H9 (cell line): Measurements from ENCODE around the gene CABP7. TPM values are rescaled to one million over a fixed set of nuclear protein-coding genes. Genes with fewer than 3 reads are reported as not detected.

Experiments used
- DNase-seq: peaks from one replicate; pipeline ENCODE4 v3.0.0-alpha.2; 2017
- H2AFZ ChIP-seq: one replicate; pipeline ENCODE4 v1.6.1; 2013; ENCODE audit warnings: mild to moderate bottlenecking, low read length, control low read depth, moderate library complexity
- H2AK5ac ChIP-seq: 2 replicates; pipeline ENCODE4 v1.6.1; 2013; ENCODE audit warnings: low read length, control low read depth, mixed read lengths; ENCODE audit not compliant: insufficient read length
- H2BK120ac ChIP-seq: one replicate; pipeline ENCODE4 v1.6.1; 2013; ENCODE audit warnings: low read depth, mild to moderate bottlenecking, low read length, control low read depth, inconsistent platforms; ENCODE audit not compliant: poor library complexity, severe bottlenecking
- H2BK12ac ChIP-seq: 2 replicates; pipeline ENCODE4 v1.6.1; 2013; ENCODE audit warnings: low read length, control low read depth, mixed read lengths, low read depth; ENCODE audit not compliant: insufficient read length
- H2BK15ac ChIP-seq: 2 replicates; pipeline ENCODE4 v1.6.1; 2013; ENCODE audit warnings: low read depth, low read length, control low read depth
- H2BK20ac ChIP-seq: one replicate; pipeline ENCODE4 v1.6.1; 2013; ENCODE audit warnings: low read depth, mild to moderate bottlenecking, low read length, control low read depth, inconsistent platforms; ENCODE audit not compliant: poor library complexity, severe bottlenecking
- H2BK5ac ChIP-seq: 2 replicates; pipeline ENCODE4 v1.6.1; 2013; ENCODE audit warnings: low read length, control low read depth, mixed read lengths; ENCODE audit not compliant: insufficient read length
- H3K14ac ChIP-seq: 2 replicates; pipeline ENCODE4 v1.6.1; 2013; ENCODE audit warnings: low read length, control low read depth; ENCODE audit not compliant: insufficient read depth
- H3K18ac ChIP-seq: 2 replicates; pipeline ENCODE4 v1.6.1; 2013; ENCODE audit warnings: low read depth, mild to moderate bottlenecking, mixed read lengths, low read length, control low read depth; ENCODE audit not compliant: insufficient read length
- H3K23ac ChIP-seq: 2 replicates; pipeline ENCODE4 v1.6.1; 2013; ENCODE audit warnings: low read length, control low read depth, mixed read lengths, low read depth; ENCODE audit not compliant: insufficient read length
- H3K23me2 ChIP-seq: 2 replicates; pipeline ENCODE4 v1.6.1; 2013; ENCODE audit warnings: low read depth, mild to moderate bottlenecking, mixed read lengths, low read length, control low read depth; ENCODE audit not compliant: insufficient read length, poor library complexity, severe bottlenecking
- H3K27ac ChIP-seq: 2 replicates; pipeline ENCODE4 v1.5.1; 2013; ENCODE audit warnings: low read length, control low read depth, mixed read lengths, low read depth; ENCODE audit not compliant: insufficient read length
- H3K27me3 ChIP-seq: 2 replicates; pipeline ENCODE4 v1.6.1; 2013; ENCODE audit warnings: low read length, control low read depth, inconsistent platforms; ENCODE audit not compliant: insufficient read depth
- H3K4ac ChIP-seq: 2 replicates; pipeline ENCODE4 v1.6.1; 2013; ENCODE audit warnings: low read depth, mild to moderate bottlenecking, control low read depth, inconsistent platforms, low read length, moderate library complexity
- H3K4me1 ChIP-seq: 2 replicates; pipeline ENCODE4 v1.6.1; 2013; ENCODE audit warnings: low read length, control low read depth, inconsistent platforms; ENCODE audit not compliant: insufficient read depth
- H3K4me2 ChIP-seq: 2 replicates; pipeline ENCODE4 v1.6.1; 2013; ENCODE audit warnings: low read length, control low read depth, mixed read lengths; ENCODE audit not compliant: insufficient read length, insufficient read depth
- H3K56ac ChIP-seq: 2 replicates; pipeline ENCODE4 v1.6.1; 2013; ENCODE audit warnings: low read depth, mild to moderate bottlenecking, mixed read lengths, low read length, control low read depth; ENCODE audit not compliant: insufficient read length
- H3K79me1 ChIP-seq: 2 replicates; pipeline ENCODE4 v1.6.1; 2013; ENCODE audit warnings: low read depth, mild to moderate bottlenecking, moderate library complexity, low read length, control low read depth, inconsistent platforms; ENCODE audit not compliant: insufficient read depth, poor library complexity, severe bottlenecking
- H3K79me2 ChIP-seq: 2 replicates; pipeline ENCODE4 v1.6.1; 2013; ENCODE audit warnings: low read length, control low read depth, inconsistent platforms; ENCODE audit not compliant: insufficient read depth
- H3K9ac ChIP-seq: 2 replicates; pipeline ENCODE4 v1.6.1; 2013; ENCODE audit warnings: low read length, control low read depth, mixed read lengths; ENCODE audit not compliant: insufficient read length; ENCODE audit errors: extremely low read depth
- H3K9me3 ChIP-seq: one replicate; pipeline ENCODE4 v1.6.1; 2013; ENCODE audit warnings: low read depth, low read length, inconsistent platforms; ENCODE audit not compliant: control insufficient read depth
- H3T11ph ChIP-seq: one replicate; pipeline ENCODE4 v1.6.1; 2013; ENCODE audit warnings: mild to moderate bottlenecking, low read length, control low read depth, inconsistent platforms
- H4K20me1 ChIP-seq: one replicate; pipeline ENCODE4 v1.6.1; 2013; ENCODE audit not compliant: control insufficient read depth, insufficient read length, insufficient read depth
- H4K5ac ChIP-seq: 2 replicates; pipeline ENCODE4 v1.6.1; 2013; ENCODE audit warnings: low read depth, mild to moderate bottlenecking, mixed read lengths, low read length, control low read depth; ENCODE audit not compliant: insufficient read length
- H4K8ac ChIP-seq: replicated peaks from 2 replicates; pipeline ENCODE4 v1.6.1; 2013; ENCODE audit warnings: low read length, control low read depth, mixed read lengths, low read depth; ENCODE audit not compliant: insufficient read length
- H4K91ac ChIP-seq: 2 replicates; pipeline ENCODE4 v1.6.1; 2013; ENCODE audit warnings: low read depth, mild to moderate bottlenecking, moderate library complexity, mixed read lengths, low read length, control low read depth; ENCODE audit not compliant: insufficient read length
- H3K27ac Mint-ChIP-seq, 3 experiments: 2 replicates in 2 of 3; 3 replicates in 1 of 3; pipeline ENCODE4 v1.8.0; 2020 to 2021; ENCODE audit warnings: mixed read lengths in 3 of 3, mild to moderate bottlenecking in 1 of 3, moderate library complexity in 1 of 3
- H3K27me3 Mint-ChIP-seq: 2 replicates; pipeline ENCODE4 v1.8.0; 2021; ENCODE audit warnings: low read depth, mild to moderate bottlenecking, moderate library complexity, mixed read lengths
- H3K36me3 Mint-ChIP-seq, 3 experiments: 2 replicates in 2 of 3; 3 replicates in 1 of 3; pipeline ENCODE4 v1.8.0; 2020 to 2021; ENCODE audit warnings: low read depth in 3 of 3, mixed read lengths in 3 of 3; ENCODE audit not compliant: insufficient read depth in 1 of 3
- H3K4me1 Mint-ChIP-seq, 2 experiments: 2 replicates each; pipeline ENCODE4 v1.8.0; 2020; ENCODE audit warnings: mixed read lengths in 2 of 2
- H3K4me3 Mint-ChIP-seq, 2 experiments: 2 replicates in 1 of 2; 3 replicates in 1 of 2; pipeline ENCODE4 v1.8.0; 2020 to 2021; ENCODE audit warnings: mild to moderate bottlenecking in 2 of 2, mixed read lengths in 2 of 2, moderate library complexity in 1 of 2
- H3K9me3 Mint-ChIP-seq, 2 experiments: 2 replicates in 1 of 2; 3 replicates in 1 of 2; pipeline ENCODE4 v1.8.0; 2020; ENCODE audit warnings: mild to moderate bottlenecking in 2 of 2, mixed read lengths in 2 of 2, moderate library complexity in 1 of 2
- WGBS: extraction: QIAGEN DNeasy Blood & Tissue Kit; methylation state at CpG from one replicate; pipeline ENCODE4 v1.1.7; 2013; ENCODE audit warnings: missing lambda C conversion rate, low lambda C conversion rate, mixed read lengths; ENCODE audit not compliant: insufficient read length; ENCODE audit errors: extremely low coverage; 5-methylcytosine and 5-hydroxymethylcytosine counted together
- total RNA-seq: library from RNA; stranded (reverse); gene quantifications from 2 replicates; pipeline ENCODE4 v1.2.1, GENCODE V29; 2021
- TF ChIP-seq, protein P1 (sequence below): fragments of 200-600 bp; sonication (generic); conservative IDR thresholded peaks from 3 replicates; pipeline ENCODE4 v1.8.0; 2021; ENCODE audit warnings: antibody characterized with exemption, mild to moderate bottlenecking

Gene CABP7
- total RNA-seq, 1 experiment from 2014 or later, result 0.83 TPM

DNA sequence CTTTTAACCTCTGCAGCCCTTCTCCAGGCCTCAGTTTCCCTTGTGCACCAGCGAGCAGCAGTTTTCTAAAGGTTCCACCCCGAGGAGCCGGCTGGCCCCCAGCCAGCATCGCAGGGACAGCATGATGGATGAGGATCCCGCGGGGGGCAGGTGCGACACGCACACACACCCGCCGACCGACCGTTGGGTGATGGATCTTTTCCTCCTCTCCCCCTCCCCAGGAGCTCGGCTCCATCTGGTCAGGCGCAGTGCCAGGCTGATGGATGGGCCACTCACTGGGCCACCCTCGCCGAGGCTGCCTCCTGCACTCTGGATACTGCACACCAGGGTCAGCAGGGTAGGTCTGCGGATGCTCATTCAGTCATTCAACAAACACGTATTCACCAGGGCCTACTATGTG is 12.8 kb upstream of the CABP7 start:
- DNase-seq, result no peak
- Histone ChIP-seq H2BK12ac (no peak overlapping the region), H4K91ac (no peak overlapping the region), H3K23ac (no peak overlapping the region), H4K20me1 (no peaks in the 10 kb centered on the region), H3K18ac (no peak overlapping the region), H3K23me2 (peaks cover 9% of the 10 kb centered on the region), H3K79me2 (no peaks in the 10 kb centered on the region), H4K5ac (no peak overlapping the region), H3K4me2 (no peak overlapping the region), H3K9me3 (no peaks in the 10 kb centered on the region), H4K8ac (no peak overlapping the region), H2BK20ac (no peak overlapping the region), H3K27me3 (no peaks in the 10 kb centered on the region; the same call in 1 of the 2 replicates), H3K4me1 (peaks cover 6% of the 10 kb centered on the region; the same call in 1 of the 2 replicates), H3K4ac (no peak overlapping the region), H2AK5ac (no peak overlapping the region), H3K14ac (no peak overlapping the region), H3K56ac (no peak overlapping the region), H3K27ac (no peak overlapping the region), H2BK120ac (no peak overlapping the region), H2AFZ (no peak overlapping the region), H3K79me1 (no peaks in the 10 kb centered on the region), H3K9ac (no peak overlapping the region), H2BK5ac (no peak overlapping the region), H2BK15ac (no peak overlapping the region), H3T11ph (no peak overlapping the region)
- no CpG with 5 or more reads among the region's 18 CpGs for WGBS
- Mint-ChIP-seq H3K4me3 (no peak overlapping the region; a peak in 1 of 5 replicates), H3K9me3 (no peaks in the 10 kb centered on the region), H3K4me1 (peaks cover 22 to 41% of the 10 kb centered on the region in 2 experiments), H3K36me3 (no peaks in the 10 kb centered on the region), H3K27ac (no peak overlapping the region), H3K27me3 (peaks cover 92% of the 10 kb centered on the region)
- TF ChIP-seq, protein P1, sequence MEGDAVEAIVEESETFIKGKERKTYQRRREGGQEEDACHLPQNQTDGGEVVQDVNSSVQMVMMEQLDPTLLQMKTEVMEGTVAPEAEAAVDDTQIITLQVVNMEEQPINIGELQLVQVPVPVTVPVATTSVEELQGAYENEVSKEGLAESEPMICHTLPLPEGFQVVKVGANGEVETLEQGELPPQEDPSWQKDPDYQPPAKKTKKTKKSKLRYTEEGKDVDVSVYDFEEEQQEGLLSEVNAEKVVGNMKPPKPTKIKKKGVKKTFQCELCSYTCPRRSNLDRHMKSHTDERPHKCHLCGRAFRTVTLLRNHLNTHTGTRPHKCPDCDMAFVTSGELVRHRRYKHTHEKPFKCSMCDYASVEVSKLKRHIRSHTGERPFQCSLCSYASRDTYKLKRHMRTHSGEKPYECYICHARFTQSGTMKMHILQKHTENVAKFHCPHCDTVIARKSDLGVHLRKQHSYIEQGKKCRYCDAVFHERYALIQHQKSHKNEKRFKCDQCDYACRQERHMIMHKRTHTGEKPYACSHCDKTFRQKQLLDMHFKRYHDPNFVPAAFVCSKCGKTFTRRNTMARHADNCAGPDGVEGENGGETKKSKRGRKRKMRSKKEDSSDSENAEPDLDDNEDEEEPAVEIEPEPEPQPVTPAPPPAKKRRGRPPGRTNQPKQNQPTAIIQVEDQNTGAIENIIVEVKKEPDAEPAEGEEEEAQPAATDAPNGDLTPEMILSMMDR, result no peak
